ENCODE results near the gene PCDHB14. TPM values are rescaled to one million over a fixed set of nuclear protein-coding genes. Genes with fewer than 3 reads are reported as not detected.

The PCDHB14 gene
- polyA plus RNA-seq, 1 donor (not counting 4 experiments of a cell fraction or from before 2014, with no cell fraction given) = 0.13 TPM

DNA sequence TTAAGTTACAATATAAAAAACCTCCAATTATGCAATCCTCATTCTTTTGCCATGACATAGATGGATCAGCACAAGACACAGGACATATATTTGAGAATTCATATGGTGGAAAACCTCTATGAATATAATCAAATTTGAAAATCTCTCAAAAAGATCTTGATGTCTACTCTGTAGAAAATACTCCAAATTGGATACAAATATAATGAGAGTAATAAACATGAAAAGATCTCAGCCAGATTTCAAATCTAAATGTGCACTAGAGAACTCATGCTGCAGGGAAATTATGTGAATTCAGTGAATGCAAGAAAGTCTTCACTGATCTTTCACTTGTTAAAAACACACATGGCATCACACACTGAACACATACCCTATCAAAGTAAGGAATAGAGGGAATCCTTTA lies 35.8 kb downstream of the PCDHB14 start:
- Histone ChIP-seq H3K27ac (ENCODE audit: control insufficient read depth, insufficient read depth, low read length) (no peak overlapping the region), H4K20me1 (ENCODE audit: control insufficient read depth, extremely low read depth, insufficient read depth, low read length) (no peaks in the 10 kb centered on the region), H3K9ac (ENCODE audit: control insufficient read depth, extremely low read depth, insufficient read depth, low read length) (no peak overlapping the region), H3K9me1 (ENCODE audit: control insufficient read depth, extremely low read depth, insufficient read depth, low read length) (no peaks in the 10 kb centered on the region), H3K27me3 (ENCODE audit: control insufficient read depth, extremely low read depth, insufficient read depth, low read length) (no peaks in the 10 kb centered on the region), H3K9me3 (ENCODE audit: control insufficient read depth, low read depth, low read length) (peaks cover 7% of the 10 kb centered on the region), H3K36me3 (ENCODE audit: control insufficient read depth in 2 of 2, extremely low read depth in 1 of 2, insufficient read depth in 2 of 2, low read length in 2 of 2) (no peaks in the 10 kb centered on the region), H2AFZ (ENCODE audit: control insufficient read depth, low read length) (no peak overlapping the region), H3K4me2 (ENCODE audit: control insufficient read depth, extremely low read depth, insufficient read depth, low read depth, low read length) (no peak overlapping the region), H3K4me3 (ENCODE audit: control insufficient read depth in 2 of 3, extremely low read depth in 1 of 3, insufficient read depth in 2 of 3, low read depth in 1 of 3, low read length in 3 of 3) (no peak overlapping the region), H3K79me2 (ENCODE audit: control insufficient read depth, insufficient read depth, low read length) (no peaks in the 10 kb centered on the region), H3K4me1 (ENCODE audit: control insufficient read depth, extremely low read depth, insufficient read depth, low read length) (no peaks in the 10 kb centered on the region)
- DNase-seq (ENCODE audit: low read depth, low spot score) (no peak), FAIRE-seq (no peak)
- dilution Hi-C loops (cut with MboI; ENCODE audit: extremely low pct_ligation_motif_present, low sequenced_read_pairs) = no loop called here
- no peak for TF ChIP-seq EZH2 (IDR thresholded peaks at IDR 0.05; ENCODE audit: low read length)
- TF ChIP-seq CTCF (optimal IDR thresholded peaks at IDR 0.05 in 1 of 3, IDR thresholded peaks at IDR 0.05 in 1 of 3, conservative IDR thresholded peaks at IDR 0.05 in 1 of 3; ENCODE audit: extremely low read depth in 1 of 3, insufficient read depth in 2 of 3, low read length in 3 of 3) = no peak

- dilution Hi-C loops (cut with MboI; ENCODE audit: extremely low pct_ligation_motif_present, low sequenced_read_pairs) = no loop called here
- H3K9me3 ChIP-seq (ENCODE audit: control insufficient read depth, low read depth, low read length) = peaks cover 7% of the 10 kb centered on the region
- DNase-seq (ENCODE audit: low read depth, low spot score) (no peak), FAIRE-seq (no peak)
- H3K36me3 ChIP-seq (ENCODE audit: control insufficient read depth in 2 of 2, extremely low read depth in 1 of 2, insufficient read depth in 2 of 2, low read length in 2 of 2) = no peaks in the 10 kb centered on the region
- no peaks in the 10 kb centered on the region for H3K27me3 ChIP-seq (ENCODE audit: control insufficient read depth, extremely low read depth, insufficient read depth, low read length)
- H3K9ac ChIP-seq (ENCODE audit: control insufficient read depth, extremely low read depth, insufficient read depth, low read length) = no peak overlapping the region
- H3K4me1 ChIP-seq (ENCODE audit: control insufficient read depth, extremely low read depth, insufficient read depth, low read length) = no peaks in the 10 kb centered on the region
- no peak overlapping the region for H3K27ac ChIP-seq (ENCODE audit: control insufficient read depth, insufficient read depth, low read length)
- no peak overlapping the region for H3K4me2 ChIP-seq (ENCODE audit: control insufficient read depth, extremely low read depth, insufficient read depth, low read depth, low read length)
- no peaks in the 10 kb centered on the region for H4K20me1 ChIP-seq (ENCODE audit: control insufficient read depth, extremely low read depth, insufficient read depth, low read length)
- H2AFZ ChIP-seq (ENCODE audit: control insufficient read depth, low read length) = no peak overlapping the region
- H3K4me3 ChIP-seq (ENCODE audit: control insufficient read depth in 2 of 3, extremely low read depth in 1 of 3, insufficient read depth in 2 of 3, low read depth in 1 of 3, low read length in 3 of 3) = no peak overlapping the region
- H3K9me1 ChIP-seq (ENCODE audit: control insufficient read depth, extremely low read depth, insufficient read depth, low read length) = no peaks in the 10 kb centered on the region
- H3K79me2 ChIP-seq (ENCODE audit: control insufficient read depth, insufficient read depth, low read length) = no peaks in the 10 kb centered on the region
- TF ChIP-seq EZH2 (IDR thresholded peaks at IDR 0.05; ENCODE audit: low read length) (no peak), CTCF (optimal IDR thresholded peaks at IDR 0.05 in 1 of 3, IDR thresholded peaks at IDR 0.05 in 1 of 3, conservative IDR thresholded peaks at IDR 0.05 in 1 of 3; ENCODE audit: extremely low read depth in 1 of 3, insufficient read depth in 2 of 3, low read length in 3 of 3) (no peak)
Observed at GRCh38 chr5:141260458-141261237, 37.5 kb downstream of the PCDHB14 start.

All from keratinocyte (primary cell).